Measurements from ENCODE around the gene NTSR1. TPM values are rescaled to one million over a fixed set of nuclear protein-coding genes. Genes with fewer than 3 reads are reported as not detected.

NTSR1 gene
- total and polyA plus RNA-seq, 2 of the 8 experiments (the other 6 are each of a cell fraction or from before 2014, with no cell fraction given) = 0.53 to 0.89 TPM

DNA sequence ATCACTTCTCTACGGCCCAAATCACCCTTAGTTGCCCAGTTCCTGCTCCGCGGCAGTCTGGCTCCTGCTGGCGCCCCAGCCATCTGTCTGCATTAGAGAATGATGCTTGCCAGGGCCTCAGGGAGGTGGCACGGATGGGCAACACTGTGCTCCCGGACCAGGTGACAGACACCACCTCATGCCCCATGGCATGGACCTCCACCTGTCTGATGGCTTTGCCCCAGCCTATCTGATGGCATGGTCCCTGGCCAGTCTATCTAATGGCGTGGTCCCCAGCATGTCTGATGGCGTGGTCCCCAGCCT, 68.8 kb downstream of the NTSR1 start:
- H3K79me2 ChIP-seq (ENCODE audit: control insufficient read depth in 1 of 2, insufficient read depth in 2 of 2, low read length in 2 of 2) = no peaks in the 10 kb centered on the region
- no peak for DNase-seq (ENCODE audit: low read depth in 1 of 2, low spot score in 2 of 2)
- peaks cover 0 to 16% (median 4%) of the 10 kb centered on the region in 4 experiments; a peak in 4 of 7 replicates for H3K4me1 ChIP-seq (replicated peaks in 1 of 4; ENCODE audit: control insufficient read depth in 3 of 4, insufficient read depth in 4 of 4, low read length in 3 of 4)
- H3K56ac ChIP-seq (replicated peaks; ENCODE audit: insufficient read length, low read depth, low read length) = no peak overlapping the region
- no peak overlapping the region for H3K4me3 ChIP-seq (ENCODE audit: extremely low read depth in 1 of 4, insufficient read depth in 2 of 4, low read depth in 3 of 4, low read length in 4 of 4)
- H3K18ac ChIP-seq (ENCODE audit: extremely low read depth, low read length) = peak overlapping the region; percentile 53; the same call in 1 of the 2 replicates
- no peaks in the 10 kb centered on the region for H3K27me3 ChIP-seq (replicated peaks in 1 of 4; ENCODE audit: control insufficient read depth in 3 of 4, extremely low read depth in 1 of 4, insufficient read depth in 3 of 4, low read length in 3 of 4)
- H3K9me3 ChIP-seq (ENCODE audit: insufficient read depth in 2 of 2, low read depth in 1 of 2, low read length in 1 of 2) = no peaks in the 10 kb centered on the region
- 89% methylated on average over 6 of the region's 8 CpGs; no CpG with 5 or more reads in 1 of the 2 experiments for WGBS, 2 experiments (ENCODE audit: extremely low coverage in 1 of 2, insufficient coverage in 1 of 2, insufficient read length in 1 of 2, insufficient replicate concordance in 2 of 2, low coverage in 1 of 2, low lambda C conversion rate in 2 of 2, missing lambda C conversion rate in 1 of 2)
- H4K8ac ChIP-seq (ENCODE audit: extremely low read depth, insufficient read depth, low read length) = peak overlapping the region; percentile 54; the same call in 1 of the 2 replicates
- H2BK20ac ChIP-seq (ENCODE audit: low read length) = 0 out of 2 replicates have a peak overlapping the region, but pooled peaks have one; percentile 61
- no peak overlapping the region for H3K14ac ChIP-seq (ENCODE audit: insufficient read length)
- no peaks in the 10 kb centered on the region for H3K36me3 ChIP-seq (ENCODE audit: control insufficient read depth in 2 of 4, insufficient read depth in 4 of 4, low read length in 3 of 4)
- no peak overlapping the region for H3K27ac ChIP-seq (ENCODE audit: low read depth, low read length)
- CTCF ChIA-PET (ENCODE audit: partially characterized antibody) = no interaction called here
- no peaks in the 10 kb centered on the region for H3K79me1 ChIP-seq (ENCODE audit: low read depth, low read length)
- no peaks in the 10 kb centered on the region for H3K23me2 ChIP-seq (ENCODE audit: low read depth, low read length)
- H4K5ac ChIP-seq (ENCODE audit: insufficient read length, low read depth, low read length) = no peak overlapping the region
- POLR2A ChIA-PET (ENCODE audit: partially characterized antibody) = no interaction called here
- H2BK15ac ChIP-seq (ENCODE audit: low read length) = no peak overlapping the region; the same call in 1 of the 2 replicates
- H4K91ac ChIP-seq (replicated peaks; ENCODE audit: insufficient read length, low read length) = peak overlapping the region; percentile 4
- FAIRE-seq = no peak
- no peak overlapping the region for H3K4ac ChIP-seq (replicated peaks; ENCODE audit: insufficient read length, low read depth, low read length)
- peak overlapping the region; percentile 88; the same call in 1 of the 2 replicates for H2BK12ac ChIP-seq (ENCODE audit: low read depth, low read length)
- H3K4me2 ChIP-seq (ENCODE audit: insufficient read depth in 1 of 2, low read depth in 2 of 2, low read length in 2 of 2) = no peak overlapping the region
- no peak overlapping the region for H2AFZ ChIP-seq (ENCODE audit: low read length)
- H3K9ac ChIP-seq (replicated peaks in 1 of 4; ENCODE audit: extremely low read depth in 1 of 4, low read depth in 3 of 4, low read length in 3 of 4) = no peak overlapping the region
- H2AK5ac ChIP-seq (ENCODE audit: low read depth, low read length) = peak overlapping the region; percentile 93; the same call in 1 of the 2 replicates
- peak overlapping the region; percentile 30; the same call in 1 of the 2 replicates for H2BK5ac ChIP-seq (ENCODE audit: low read depth, low read length)
- H2BK120ac ChIP-seq (replicated peaks; ENCODE audit: low read depth, low read length) = no peak overlapping the region
- no peaks in the 10 kb centered on the region for H4K20me1 ChIP-seq (replicated peaks in 1 of 2; ENCODE audit: control insufficient read depth in 1 of 2, insufficient read depth in 2 of 2, low read length in 2 of 2)
- no peak overlapping the region for H3K23ac ChIP-seq (ENCODE audit: insufficient read length)
- TF ChIP-seq SIN3A (conservative IDR thresholded peaks at IDR 0.05 in 1 of 2, IDR thresholded peaks at IDR 0.05 in 1 of 2; ENCODE audit: low read depth in 1 of 2, low read length in 2 of 2) (no peak), SP2 (IDR thresholded peaks at IDR 0.05; ENCODE audit: low read length) (no peak), POU5F1 (IDR thresholded peaks at IDR 0.05; ENCODE audit: low read depth, low read length) (no peak), KDM1A (IDR thresholded peaks at IDR 0.05; ENCODE audit: borderline replicate concordance, low read length) (no peak), BRCA1 (IDR thresholded peaks at IDR 0.05; ENCODE audit: low read depth, low read length) (no peak), TEAD4 (IDR thresholded peaks at IDR 0.05; ENCODE audit: low read depth, low read length) (no peak), JUN (IDR thresholded peaks at IDR 0.05; ENCODE audit: low read depth, low read length) (no peak)
- TF ChIP-seq, protein P1, sequence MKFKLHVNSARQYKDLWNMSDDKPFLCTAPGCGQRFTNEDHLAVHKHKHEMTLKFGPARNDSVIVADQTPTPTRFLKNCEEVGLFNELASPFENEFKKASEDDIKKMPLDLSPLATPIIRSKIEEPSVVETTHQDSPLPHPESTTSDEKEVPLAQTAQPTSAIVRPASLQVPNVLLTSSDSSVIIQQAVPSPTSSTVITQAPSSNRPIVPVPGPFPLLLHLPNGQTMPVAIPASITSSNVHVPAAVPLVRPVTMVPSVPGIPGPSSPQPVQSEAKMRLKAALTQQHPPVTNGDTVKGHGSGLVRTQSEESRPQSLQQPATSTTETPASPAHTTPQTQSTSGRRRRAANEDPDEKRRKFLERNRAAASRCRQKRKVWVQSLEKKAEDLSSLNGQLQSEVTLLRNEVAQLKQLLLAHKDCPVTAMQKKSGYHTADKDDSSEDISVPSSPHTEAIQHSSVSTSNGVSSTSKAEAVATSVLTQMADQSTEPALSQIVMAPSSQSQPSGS (IDR thresholded peaks at IDR 0.05; ENCODE audit: low read length) = no peak
- TF ChIP-seq, protein P2, sequence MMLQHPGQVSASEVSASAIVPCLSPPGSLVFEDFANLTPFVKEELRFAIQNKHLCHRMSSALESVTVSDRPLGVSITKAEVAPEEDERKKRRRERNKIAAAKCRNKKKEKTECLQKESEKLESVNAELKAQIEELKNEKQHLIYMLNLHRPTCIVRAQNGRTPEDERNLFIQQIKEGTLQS (IDR thresholded peaks at IDR 0.05; ENCODE audit: insufficient read depth, low read depth, low read length) = no peak
